Measurements from ENCODE around the gene CACNA2D1.

DNA sequence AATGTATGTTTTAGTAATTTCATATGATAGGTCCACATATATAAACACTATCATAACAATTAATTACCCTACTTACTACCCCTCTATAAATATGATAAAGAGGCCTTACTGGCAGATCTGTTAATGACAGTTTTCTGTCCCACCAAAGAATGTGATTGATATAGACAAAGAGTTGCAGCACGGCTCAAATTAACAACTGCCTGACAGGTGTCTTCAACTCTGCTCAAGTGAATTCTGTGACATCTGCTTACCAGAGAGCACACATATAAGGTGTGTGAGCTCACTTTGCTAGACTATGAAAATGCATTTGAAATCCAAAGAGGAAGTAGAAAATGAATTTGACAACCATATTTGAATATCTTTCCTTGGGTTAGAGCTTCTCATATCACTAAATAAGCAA is 36.6 kb downstream of the CACNA2D1 start:
- TF ChIP-seq, protein P1, sequence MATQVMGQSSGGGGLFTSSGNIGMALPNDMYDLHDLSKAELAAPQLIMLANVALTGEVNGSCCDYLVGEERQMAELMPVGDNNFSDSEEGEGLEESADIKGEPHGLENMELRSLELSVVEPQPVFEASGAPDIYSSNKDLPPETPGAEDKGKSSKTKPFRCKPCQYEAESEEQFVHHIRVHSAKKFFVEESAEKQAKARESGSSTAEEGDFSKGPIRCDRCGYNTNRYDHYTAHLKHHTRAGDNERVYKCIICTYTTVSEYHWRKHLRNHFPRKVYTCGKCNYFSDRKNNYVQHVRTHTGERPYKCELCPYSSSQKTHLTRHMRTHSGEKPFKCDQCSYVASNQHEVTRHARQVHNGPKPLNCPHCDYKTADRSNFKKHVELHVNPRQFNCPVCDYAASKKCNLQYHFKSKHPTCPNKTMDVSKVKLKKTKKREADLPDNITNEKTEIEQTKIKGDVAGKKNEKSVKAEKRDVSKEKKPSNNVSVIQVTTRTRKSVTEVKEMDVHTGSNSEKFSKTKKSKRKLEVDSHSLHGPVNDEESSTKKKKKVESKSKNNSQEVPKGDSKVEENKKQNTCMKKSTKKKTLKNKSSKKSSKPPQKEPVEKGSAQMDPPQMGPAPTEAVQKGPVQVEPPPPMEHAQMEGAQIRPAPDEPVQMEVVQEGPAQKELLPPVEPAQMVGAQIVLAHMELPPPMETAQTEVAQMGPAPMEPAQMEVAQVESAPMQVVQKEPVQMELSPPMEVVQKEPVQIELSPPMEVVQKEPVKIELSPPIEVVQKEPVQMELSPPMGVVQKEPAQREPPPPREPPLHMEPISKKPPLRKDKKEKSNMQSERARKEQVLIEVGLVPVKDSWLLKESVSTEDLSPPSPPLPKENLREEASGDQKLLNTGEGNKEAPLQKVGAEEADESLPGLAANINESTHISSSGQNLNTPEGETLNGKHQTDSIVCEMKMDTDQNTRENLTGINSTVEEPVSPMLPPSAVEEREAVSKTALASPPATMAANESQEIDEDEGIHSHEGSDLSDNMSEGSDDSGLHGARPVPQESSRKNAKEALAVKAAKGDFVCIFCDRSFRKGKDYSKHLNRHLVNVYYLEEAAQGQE (IDR thresholded peaks at IDR 0.05): no peak
- TF ChIP-seq CTCF (IDR thresholded peaks at IDR 0.05): no peak
- no peak for TF ChIP-seq JUNB (IDR thresholded peaks at IDR 0.05)
- no peak for TF ChIP-seq ATOH8 (CRISPR knock-in tag; IDR thresholded peaks at IDR 0.05; ENCODE audit: low read depth)
- no peak for TF ChIP-seq MAZ (IDR thresholded peaks at IDR 0.05; ENCODE audit: borderline replicate concordance, low read depth, low read length)
- TF ChIP-seq NPAS2 (CRISPR knock-in tag; IDR thresholded peaks at IDR 0.05; ENCODE audit: borderline replicate concordance): no peak
- no peak for TF ChIP-seq NR3C1 (IDR thresholded peaks at IDR 0.05)
